Neural crest cell (in vitro differentiated cells): ENCODE data around the gene RNLS. TPM values are rescaled to one million over a fixed set of nuclear protein-coding genes. Genes with fewer than 3 reads are reported as not detected.

Source experiments
- DNase-seq: peaks from one replicate; pipeline ENCODE4 v3.0.0; 2021; ENCODE audit warnings: low read depth, mixed read lengths, low spot score
- H3K27ac Mint-ChIP-seq: one replicate; pipeline ENCODE4 v1.8.0; 2021; ENCODE audit warnings: mild to moderate bottlenecking, mixed read lengths; ENCODE audit not compliant: unreplicated experiment
- H3K27me3 Mint-ChIP-seq: 2 replicates; pipeline ENCODE4 v1.8.0; 2021; ENCODE audit warnings: low read depth, mild to moderate bottlenecking, mixed read lengths
- H3K36me3 Mint-ChIP-seq: 2 replicates; pipeline ENCODE4 v1.8.0; 2021; ENCODE audit warnings: low read depth, mild to moderate bottlenecking, mixed read lengths
- H3K4me1 Mint-ChIP-seq: 2 replicates; pipeline ENCODE4 v1.8.0; 2021; ENCODE audit warnings: mixed read lengths
- H3K4me3 Mint-ChIP-seq: one replicate; pipeline ENCODE4 v1.8.0; 2021; ENCODE audit warnings: mild to moderate bottlenecking, mixed read lengths
- H3K9me3 Mint-ChIP-seq: 2 replicates; pipeline ENCODE4 v1.8.0; 2021; ENCODE audit warnings: mixed read lengths
- total RNA-seq: library from RNA; stranded (reverse); gene quantifications from 2 replicates; pipeline ENCODE4 v1.2.1, GENCODE V29; 2021
- TF ChIP-seq, protein P1 (sequence below): fragments of 200-600 bp; sonication (generic); conservative IDR thresholded peaks from 2 replicates; pipeline ENCODE4 v1.5.0; 2021; ENCODE audit warnings: antibody characterized with exemption, mild to moderate bottlenecking

RNLS gene
- total RNA-seq, 1 donor from 2014 or later: 3.3 TPM

GRCh38 chr10:88332503-88333247, 250.4 kb downstream of the RNLS start:
- Mint-ChIP-seq H3K9me3 (no peaks in the 10 kb centered on the region), H3K4me3 (no peak overlapping the region), H3K36me3 (no peaks in the 10 kb centered on the region), H3K27me3 (no peaks in the 10 kb centered on the region), H3K27ac (no peak overlapping the region), H3K4me1 (no peaks in the 10 kb centered on the region)
- TF ChIP-seq, protein P1, sequence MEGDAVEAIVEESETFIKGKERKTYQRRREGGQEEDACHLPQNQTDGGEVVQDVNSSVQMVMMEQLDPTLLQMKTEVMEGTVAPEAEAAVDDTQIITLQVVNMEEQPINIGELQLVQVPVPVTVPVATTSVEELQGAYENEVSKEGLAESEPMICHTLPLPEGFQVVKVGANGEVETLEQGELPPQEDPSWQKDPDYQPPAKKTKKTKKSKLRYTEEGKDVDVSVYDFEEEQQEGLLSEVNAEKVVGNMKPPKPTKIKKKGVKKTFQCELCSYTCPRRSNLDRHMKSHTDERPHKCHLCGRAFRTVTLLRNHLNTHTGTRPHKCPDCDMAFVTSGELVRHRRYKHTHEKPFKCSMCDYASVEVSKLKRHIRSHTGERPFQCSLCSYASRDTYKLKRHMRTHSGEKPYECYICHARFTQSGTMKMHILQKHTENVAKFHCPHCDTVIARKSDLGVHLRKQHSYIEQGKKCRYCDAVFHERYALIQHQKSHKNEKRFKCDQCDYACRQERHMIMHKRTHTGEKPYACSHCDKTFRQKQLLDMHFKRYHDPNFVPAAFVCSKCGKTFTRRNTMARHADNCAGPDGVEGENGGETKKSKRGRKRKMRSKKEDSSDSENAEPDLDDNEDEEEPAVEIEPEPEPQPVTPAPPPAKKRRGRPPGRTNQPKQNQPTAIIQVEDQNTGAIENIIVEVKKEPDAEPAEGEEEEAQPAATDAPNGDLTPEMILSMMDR: no peak
- DNase-seq: no peak

- Mint-ChIP-seq H3K9me3 (no peaks in the 10 kb centered on the region), H3K4me1 (no peaks in the 10 kb centered on the region), H3K27me3 (no peaks in the 10 kb centered on the region), H3K27ac (no peak overlapping the region), H3K4me3 (no peak overlapping the region), H3K36me3 (no peaks in the 10 kb centered on the region)
- DNase-seq: no peak
- TF ChIP-seq, protein P1: no peak
Observed at GRCh38 chr10:88330174-88330573, 252.9 kb downstream of the RNLS start.

- DNase-seq: no peak
- Mint-ChIP-seq H3K27ac (no peak overlapping the region), H3K36me3 (peaks cover 33% of the 10 kb centered on the region), H3K4me1 (peaks cover 1% of the 10 kb centered on the region), H3K4me3 (no peak overlapping the region), H3K27me3 (no peaks in the 10 kb centered on the region), H3K9me3 (peaks cover 23% of the 10 kb centered on the region)
- TF ChIP-seq, protein P1: no peak
Observed at GRCh38 chr10:88322324-88323063, 260.6 kb downstream of the RNLS start.

DNA sequence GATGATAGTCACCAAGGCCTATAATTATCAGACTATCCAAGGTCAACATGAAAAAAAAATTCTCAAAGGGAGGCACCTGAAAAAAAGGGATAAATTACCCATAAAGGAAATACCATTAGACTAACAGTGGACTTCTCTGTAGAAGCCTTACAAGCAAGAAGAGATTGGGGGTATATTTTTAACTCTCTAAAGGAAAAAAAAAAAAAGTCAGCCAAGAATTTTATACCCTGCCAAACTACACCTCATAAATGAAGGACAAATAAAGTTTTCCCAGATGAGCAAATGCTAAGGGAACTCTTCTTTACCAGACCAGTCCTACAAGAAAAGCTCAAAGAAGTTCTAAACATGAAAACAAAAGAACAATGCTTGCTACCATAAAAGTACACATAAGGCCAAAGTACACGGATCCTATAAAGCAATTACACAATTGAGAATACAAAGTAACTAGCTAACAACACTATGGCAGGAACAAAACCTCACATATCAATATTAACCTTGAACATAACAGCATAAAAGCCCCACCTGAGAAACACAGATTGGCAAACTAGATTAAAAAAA, 263.1 kb downstream of the RNLS start:
- H3K4me1 Mint-ChIP-seq: peaks cover 10% of the 10 kb centered on the region
- peaks cover 23% of the 10 kb centered on the region for H3K9me3 Mint-ChIP-seq
- H3K27me3 Mint-ChIP-seq: no peaks in the 10 kb centered on the region
- H3K27ac Mint-ChIP-seq: no peak overlapping the region
- no peak overlapping the region for H3K4me3 Mint-ChIP-seq
- TF ChIP-seq, protein P1: no peak
- no peak for DNase-seq
- peaks cover 33% of the 10 kb centered on the region for H3K36me3 Mint-ChIP-seq

DNA sequence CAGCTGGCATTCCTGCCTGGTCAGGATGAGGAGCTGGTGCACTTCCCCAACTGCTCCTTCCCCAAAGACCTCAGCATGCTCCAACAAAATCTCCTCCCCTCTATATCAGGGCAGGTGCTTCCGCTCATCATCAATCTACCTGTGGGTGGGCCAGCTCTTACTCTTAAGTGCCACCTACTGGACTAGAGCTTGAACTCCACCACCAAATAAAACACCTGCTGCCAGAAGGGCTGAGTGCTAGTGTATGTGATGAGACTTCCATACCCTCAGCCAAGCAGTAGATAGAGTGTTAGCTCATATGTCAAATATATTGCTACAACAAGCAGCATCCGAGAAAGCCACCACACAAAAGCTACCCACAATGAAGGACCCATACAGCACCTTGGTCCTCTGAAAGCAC, 264.3 kb downstream of the RNLS start:
- H3K4me1 Mint-ChIP-seq: peaks cover 10% of the 10 kb centered on the region
- peaks cover 30% of the 10 kb centered on the region for H3K36me3 Mint-ChIP-seq
- no peaks in the 10 kb centered on the region for H3K27me3 Mint-ChIP-seq
- no peak overlapping the region for H3K4me3 Mint-ChIP-seq
- TF ChIP-seq, protein P1: no peak
- no peak for DNase-seq
- H3K27ac Mint-ChIP-seq: no peak overlapping the region
- H3K9me3 Mint-ChIP-seq: peaks cover 20% of the 10 kb centered on the region
